Thyroid gland (tissue), 4 donors: ENCODE results near the gene RHEBL1.

Experiments
- CTCF ChIP-seq, 6 experiments: fragments of 200-600 bp in 3 of 6; fragments of 450-650 bp in 3 of 6; sonication (generic) in 3 of 6; IDR thresholded peaks; one replicate each; pipeline ENCODE4 v1.5.1; 2016 to 2019; ENCODE audit warnings: antibody characterized with exemption in 6 of 6, mild to moderate bottlenecking in 2 of 6, inconsistent platforms in 1 of 6, moderate library complexity in 1 of 6
- POLR2A ChIP-seq, 2 donors: fragments of 450-650 bp; IDR thresholded peaks; one replicate each; pipeline ENCODE4 v1.6.1; 2017; ENCODE audit warnings: antibody characterized with exemption in 2 of 2, mild to moderate bottlenecking in 2 of 2, moderate library complexity in 1 of 2

- no peak for TF ChIP-seq POLR2A (IDR thresholded peaks at IDR 0.05)
- no peak for TF ChIP-seq CTCF (IDR thresholded peaks at IDR 0.05)
These were observed 15.7 kb downstream of the RHEBL1 start for GRCh38 chr12:49054096-49054495.
